H9 (cell line): ENCODE measurements around the gene OR10H4. TPM values are rescaled to one million over a fixed set of nuclear protein-coding genes. Genes with fewer than 3 reads are reported as not detected.
"Not testable (repeated sequence)": the region's sequence is repeated elsewhere in the genome, so short reads cannot be mapped to it uniquely, and the experiment has no call there.

Source experiments
- DNase-seq: peaks from one replicate; pipeline ENCODE4 v3.0.0-alpha.2; 2017
- H2AFZ ChIP-seq: one replicate; pipeline ENCODE4 v1.6.1; 2013; ENCODE audit warnings: mild to moderate bottlenecking, low read length, control low read depth, moderate library complexity
- H2AK5ac ChIP-seq: 2 replicates; pipeline ENCODE4 v1.6.1; 2013; ENCODE audit warnings: low read length, control low read depth, mixed read lengths; ENCODE audit not compliant: insufficient read length
- H2BK120ac ChIP-seq: one replicate; pipeline ENCODE4 v1.6.1; 2013; ENCODE audit warnings: low read depth, mild to moderate bottlenecking, low read length, control low read depth, inconsistent platforms; ENCODE audit not compliant: poor library complexity, severe bottlenecking
- H2BK12ac ChIP-seq: 2 replicates; pipeline ENCODE4 v1.6.1; 2013; ENCODE audit warnings: low read length, control low read depth, mixed read lengths, low read depth; ENCODE audit not compliant: insufficient read length
- H2BK15ac ChIP-seq: 2 replicates; pipeline ENCODE4 v1.6.1; 2013; ENCODE audit warnings: low read depth, low read length, control low read depth
- H2BK20ac ChIP-seq: one replicate; pipeline ENCODE4 v1.6.1; 2013; ENCODE audit warnings: low read depth, mild to moderate bottlenecking, low read length, control low read depth, inconsistent platforms; ENCODE audit not compliant: poor library complexity, severe bottlenecking
- H2BK5ac ChIP-seq: 2 replicates; pipeline ENCODE4 v1.6.1; 2013; ENCODE audit warnings: low read length, control low read depth, mixed read lengths; ENCODE audit not compliant: insufficient read length
- H3K14ac ChIP-seq: 2 replicates; pipeline ENCODE4 v1.6.1; 2013; ENCODE audit warnings: low read length, control low read depth; ENCODE audit not compliant: insufficient read depth
- H3K18ac ChIP-seq: 2 replicates; pipeline ENCODE4 v1.6.1; 2013; ENCODE audit warnings: low read depth, mild to moderate bottlenecking, mixed read lengths, low read length, control low read depth; ENCODE audit not compliant: insufficient read length
- H3K23ac ChIP-seq: 2 replicates; pipeline ENCODE4 v1.6.1; 2013; ENCODE audit warnings: low read length, control low read depth, mixed read lengths, low read depth; ENCODE audit not compliant: insufficient read length
- H3K23me2 ChIP-seq: 2 replicates; pipeline ENCODE4 v1.6.1; 2013; ENCODE audit warnings: low read depth, mild to moderate bottlenecking, mixed read lengths, low read length, control low read depth; ENCODE audit not compliant: insufficient read length, poor library complexity, severe bottlenecking
- H3K27ac ChIP-seq: 2 replicates; pipeline ENCODE4 v1.5.1; 2013; ENCODE audit warnings: low read length, control low read depth, mixed read lengths, low read depth; ENCODE audit not compliant: insufficient read length
- H3K27me3 ChIP-seq: 2 replicates; pipeline ENCODE4 v1.6.1; 2013; ENCODE audit warnings: low read length, control low read depth, inconsistent platforms; ENCODE audit not compliant: insufficient read depth
- H3K4ac ChIP-seq: 2 replicates; pipeline ENCODE4 v1.6.1; 2013; ENCODE audit warnings: low read depth, mild to moderate bottlenecking, control low read depth, inconsistent platforms, low read length, moderate library complexity
- H3K4me1 ChIP-seq: 2 replicates; pipeline ENCODE4 v1.6.1; 2013; ENCODE audit warnings: low read length, control low read depth, inconsistent platforms; ENCODE audit not compliant: insufficient read depth
- H3K4me2 ChIP-seq: 2 replicates; pipeline ENCODE4 v1.6.1; 2013; ENCODE audit warnings: low read length, control low read depth, mixed read lengths; ENCODE audit not compliant: insufficient read length, insufficient read depth
- H3K56ac ChIP-seq: 2 replicates; pipeline ENCODE4 v1.6.1; 2013; ENCODE audit warnings: low read depth, mild to moderate bottlenecking, mixed read lengths, low read length, control low read depth; ENCODE audit not compliant: insufficient read length
- H3K79me1 ChIP-seq: 2 replicates; pipeline ENCODE4 v1.6.1; 2013; ENCODE audit warnings: low read depth, mild to moderate bottlenecking, moderate library complexity, low read length, control low read depth, inconsistent platforms; ENCODE audit not compliant: insufficient read depth, poor library complexity, severe bottlenecking
- H3K79me2 ChIP-seq: 2 replicates; pipeline ENCODE4 v1.6.1; 2013; ENCODE audit warnings: low read length, control low read depth, inconsistent platforms; ENCODE audit not compliant: insufficient read depth
- H3K9ac ChIP-seq: 2 replicates; pipeline ENCODE4 v1.6.1; 2013; ENCODE audit warnings: low read length, control low read depth, mixed read lengths; ENCODE audit not compliant: insufficient read length; ENCODE audit errors: extremely low read depth
- H3K9me3 ChIP-seq: one replicate; pipeline ENCODE4 v1.6.1; 2013; ENCODE audit warnings: low read depth, low read length, inconsistent platforms; ENCODE audit not compliant: control insufficient read depth
- H3T11ph ChIP-seq: one replicate; pipeline ENCODE4 v1.6.1; 2013; ENCODE audit warnings: mild to moderate bottlenecking, low read length, control low read depth, inconsistent platforms
- H4K20me1 ChIP-seq: one replicate; pipeline ENCODE4 v1.6.1; 2013; ENCODE audit not compliant: control insufficient read depth, insufficient read length, insufficient read depth
- H4K5ac ChIP-seq: 2 replicates; pipeline ENCODE4 v1.6.1; 2013; ENCODE audit warnings: low read depth, mild to moderate bottlenecking, mixed read lengths, low read length, control low read depth; ENCODE audit not compliant: insufficient read length
- H4K8ac ChIP-seq: replicated peaks from 2 replicates; pipeline ENCODE4 v1.6.1; 2013; ENCODE audit warnings: low read length, control low read depth, mixed read lengths, low read depth; ENCODE audit not compliant: insufficient read length
- H4K91ac ChIP-seq: 2 replicates; pipeline ENCODE4 v1.6.1; 2013; ENCODE audit warnings: low read depth, mild to moderate bottlenecking, moderate library complexity, mixed read lengths, low read length, control low read depth; ENCODE audit not compliant: insufficient read length
- H3K27ac Mint-ChIP-seq, 3 experiments: 2 replicates in 2 of 3; 3 replicates in 1 of 3; pipeline ENCODE4 v1.8.0; 2020 to 2021; ENCODE audit warnings: mixed read lengths in 3 of 3, mild to moderate bottlenecking in 1 of 3, moderate library complexity in 1 of 3
- H3K27me3 Mint-ChIP-seq: 2 replicates; pipeline ENCODE4 v1.8.0; 2021; ENCODE audit warnings: low read depth, mild to moderate bottlenecking, moderate library complexity, mixed read lengths
- H3K36me3 Mint-ChIP-seq, 3 experiments: 2 replicates in 2 of 3; 3 replicates in 1 of 3; pipeline ENCODE4 v1.8.0; 2020 to 2021; ENCODE audit warnings: low read depth in 3 of 3, mixed read lengths in 3 of 3; ENCODE audit not compliant: insufficient read depth in 1 of 3
- H3K4me1 Mint-ChIP-seq, 2 experiments: 2 replicates each; pipeline ENCODE4 v1.8.0; 2020; ENCODE audit warnings: mixed read lengths in 2 of 2
- H3K4me3 Mint-ChIP-seq, 2 experiments: 2 replicates in 1 of 2; 3 replicates in 1 of 2; pipeline ENCODE4 v1.8.0; 2020 to 2021; ENCODE audit warnings: mild to moderate bottlenecking in 2 of 2, mixed read lengths in 2 of 2, moderate library complexity in 1 of 2
- H3K9me3 Mint-ChIP-seq, 2 experiments: 2 replicates in 1 of 2; 3 replicates in 1 of 2; pipeline ENCODE4 v1.8.0; 2020; ENCODE audit warnings: mild to moderate bottlenecking in 2 of 2, mixed read lengths in 2 of 2, moderate library complexity in 1 of 2
- whole genome bisulfite sequencing: extraction: QIAGEN DNeasy Blood & Tissue Kit; methylation state at CpG from one replicate; pipeline ENCODE4 v1.1.7; 2013; ENCODE audit warnings: missing lambda C conversion rate, low lambda C conversion rate, mixed read lengths; ENCODE audit not compliant: insufficient read length; ENCODE audit errors: extremely low coverage; 5-methylcytosine and 5-hydroxymethylcytosine counted together
- total RNA-seq: library from RNA; stranded (reverse); gene quantifications from 2 replicates; pipeline ENCODE4 v1.2.1, GENCODE V29; 2021
- TF ChIP-seq, protein P1 (sequence below): fragments of 200-600 bp; sonication (generic); conservative IDR thresholded peaks from 3 replicates; pipeline ENCODE4 v1.8.0; 2021; ENCODE audit warnings: antibody characterized with exemption, mild to moderate bottlenecking

OR10H4 gene
- total RNA-seq, 1 experiment from 2014 or later = not detected

DNA sequence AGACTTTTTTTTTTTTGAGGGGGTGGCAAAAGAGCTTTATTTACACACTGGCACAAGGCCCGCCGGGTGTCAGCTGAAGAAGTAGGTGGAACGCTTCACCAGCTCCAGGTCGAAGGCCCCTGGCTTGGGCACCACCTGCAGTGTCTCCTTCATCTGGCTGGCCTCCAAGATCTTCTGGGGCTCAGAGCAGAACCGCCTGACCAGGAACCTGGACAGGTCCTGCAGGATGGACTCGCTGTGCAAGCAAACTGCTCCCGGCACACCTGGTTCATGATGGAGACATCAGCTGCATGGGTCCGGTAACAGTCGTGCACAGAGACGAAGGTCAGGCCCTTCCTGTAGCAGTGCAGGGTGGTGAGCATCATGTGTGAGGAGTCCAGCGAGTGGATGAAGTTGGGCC, 46.6 kb upstream of the OR10H4 start:
- no peak overlapping the region for H2AFZ ChIP-seq
- no peak overlapping the region for H2AK5ac ChIP-seq
- H3K9me3 ChIP-seq = peaks cover 55% of the 10 kb centered on the region
- no peak overlapping the region for H2BK5ac ChIP-seq
- H3K79me2 ChIP-seq = no peaks in the 10 kb centered on the region
- H2BK12ac ChIP-seq = no peak overlapping the region
- H4K20me1 ChIP-seq = no peaks in the 10 kb centered on the region
- H3K4me3 Mint-ChIP-seq = no peak overlapping the region
- H3K79me1 ChIP-seq = no peaks in the 10 kb centered on the region
- H3T11ph ChIP-seq = no peak overlapping the region
- H4K8ac ChIP-seq = no peak overlapping the region
- H3K4me1 Mint-ChIP-seq = no peaks in the 10 kb centered on the region
- no peak for DNase-seq
- peaks cover 0 to 21% (median 6%) of the 10 kb centered on the region in 3 experiments; a peak in 3 of 7 replicates for H3K36me3 Mint-ChIP-seq
- H3K4me2 ChIP-seq = no peak overlapping the region
- H4K91ac ChIP-seq = no peak overlapping the region
- H3K9me3 Mint-ChIP-seq = peaks cover 85 to 89% of the 10 kb centered on the region in 2 experiments
- no peak overlapping the region for H2BK15ac ChIP-seq
- H3K27ac ChIP-seq = no peak overlapping the region
- TF ChIP-seq, protein P1, sequence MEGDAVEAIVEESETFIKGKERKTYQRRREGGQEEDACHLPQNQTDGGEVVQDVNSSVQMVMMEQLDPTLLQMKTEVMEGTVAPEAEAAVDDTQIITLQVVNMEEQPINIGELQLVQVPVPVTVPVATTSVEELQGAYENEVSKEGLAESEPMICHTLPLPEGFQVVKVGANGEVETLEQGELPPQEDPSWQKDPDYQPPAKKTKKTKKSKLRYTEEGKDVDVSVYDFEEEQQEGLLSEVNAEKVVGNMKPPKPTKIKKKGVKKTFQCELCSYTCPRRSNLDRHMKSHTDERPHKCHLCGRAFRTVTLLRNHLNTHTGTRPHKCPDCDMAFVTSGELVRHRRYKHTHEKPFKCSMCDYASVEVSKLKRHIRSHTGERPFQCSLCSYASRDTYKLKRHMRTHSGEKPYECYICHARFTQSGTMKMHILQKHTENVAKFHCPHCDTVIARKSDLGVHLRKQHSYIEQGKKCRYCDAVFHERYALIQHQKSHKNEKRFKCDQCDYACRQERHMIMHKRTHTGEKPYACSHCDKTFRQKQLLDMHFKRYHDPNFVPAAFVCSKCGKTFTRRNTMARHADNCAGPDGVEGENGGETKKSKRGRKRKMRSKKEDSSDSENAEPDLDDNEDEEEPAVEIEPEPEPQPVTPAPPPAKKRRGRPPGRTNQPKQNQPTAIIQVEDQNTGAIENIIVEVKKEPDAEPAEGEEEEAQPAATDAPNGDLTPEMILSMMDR = no peak
- no peak overlapping the region for H4K5ac ChIP-seq
- no peak overlapping the region for H3K27ac Mint-ChIP-seq
- no peak overlapping the region for H3K23ac ChIP-seq
- H3K4me1 ChIP-seq = no peaks in the 10 kb centered on the region
- no peak overlapping the region for H3K56ac ChIP-seq
- H3K14ac ChIP-seq = no peak overlapping the region
- no peak overlapping the region for H3K18ac ChIP-seq
- no peak overlapping the region for H3K9ac ChIP-seq
- H3K27me3 Mint-ChIP-seq = peaks cover 5% of the 10 kb centered on the region
- H3K27me3 ChIP-seq = no peaks in the 10 kb centered on the region
- H3K4ac ChIP-seq = no peak overlapping the region
- no peak overlapping the region for H2BK120ac ChIP-seq
- no peak overlapping the region for H2BK20ac ChIP-seq
- no CpG with 5 or more reads among the region's 11 CpGs for WGBS
- H3K23me2 ChIP-seq = no peaks in the 10 kb centered on the region

- not testable (repeated sequence) for H3K27me3 ChIP-seq, H2AFZ ChIP-seq, H3K18ac ChIP-seq, H4K8ac ChIP-seq, H3K79me2 ChIP-seq, H4K91ac ChIP-seq, H2AK5ac ChIP-seq, DNase-seq, H3K4me3 Mint-ChIP-seq, H3K4me1 Mint-ChIP-seq, H3K27me3 Mint-ChIP-seq, H4K5ac ChIP-seq, H3K14ac ChIP-seq, H3K27ac ChIP-seq, H3K79me1 ChIP-seq, H3K27ac Mint-ChIP-seq, H2BK120ac ChIP-seq, H3K4ac ChIP-seq, H2BK20ac ChIP-seq, H3K56ac ChIP-seq, H2BK12ac ChIP-seq, H4K20me1 ChIP-seq, H3K23ac ChIP-seq, H2BK15ac ChIP-seq, H3K23me2 ChIP-seq, H3K4me2 ChIP-seq, H3T11ph ChIP-seq, H2BK5ac ChIP-seq, H3K9ac ChIP-seq, H3K4me1 ChIP-seq
- WGBS = no CpG with 5 or more reads among the region's 29 CpGs
- Mint-ChIP-seq H3K36me3 (peaks cover 0 to 24% (median 7%) of the 10 kb centered on the region in 3 experiments; a peak in 5 of 7 replicates), H3K9me3 (peaks cover 85 to 87% of the 10 kb centered on the region in 2 experiments)
- H3K9me3 ChIP-seq = peaks cover 54% of the 10 kb centered on the region
Observed at GRCh38 chr19:15902898-15903297, 45.9 kb upstream of the OR10H4 start.
